ENCODE data around the gene NOL6. TPM values are rescaled to one million over a fixed set of nuclear protein-coding genes. Genes with fewer than 3 reads are reported as not detected.
"Not testable (repeated sequence)": the region's sequence is repeated elsewhere in the genome, so short reads cannot be mapped to it uniquely, and the experiment has no call there.

Gene NOL6
- total RNA-seq, 1 experiment from 2014 or later = 39.3 TPM

DNA sequence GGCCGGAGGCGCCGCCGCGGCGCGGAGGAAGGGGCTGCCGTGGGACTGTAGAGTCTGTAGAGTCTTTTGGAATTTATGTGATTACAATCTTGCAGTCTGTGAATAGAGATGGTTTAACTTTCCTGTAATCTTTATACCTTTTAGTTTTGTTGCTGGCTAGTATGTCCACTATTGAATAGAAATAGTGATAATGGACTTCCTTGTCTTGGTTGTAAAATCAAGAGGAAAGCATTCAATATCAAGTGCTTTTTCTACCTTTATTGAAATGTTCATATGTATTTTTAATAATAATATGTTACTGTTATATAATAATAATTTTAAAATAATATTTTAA, 37.4 kb upstream of the NOL6 start:
- BruUV-seq (replicated peaks); H3K9me3 Mint-ChIP-seq (ENCODE audit: low read depth, unreplicated experiment); intact Hi-C loops (cut with micrococcal nuclease; ENCODE audit: unreplicated experiment); H3K27me3 Mint-ChIP-seq (ENCODE audit: unreplicated experiment); DNase-seq: not testable (repeated sequence)
- H3K4me1 Mint-ChIP-seq (ENCODE audit: low read depth, unreplicated experiment) = peaks cover 15% of the 10 kb centered on the region
- peak overlapping the region; percentile 86 for H3K4me3 Mint-ChIP-seq (ENCODE audit: low read depth, unreplicated experiment)
- H3K36me3 Mint-ChIP-seq (ENCODE audit: insufficient read depth, unreplicated experiment) = peaks cover 19% of the 10 kb centered on the region
- CTCF ChIA-PET = interaction anchor here (1.1 kb wide), 1 partner anchor 37 kb away, joined by 5 read pairs; the partner anchor contains the start of gene NOL6
- peak overlapping the region; percentile 98 for H3K27ac Mint-ChIP-seq (ENCODE audit: unreplicated experiment)

DNA sequence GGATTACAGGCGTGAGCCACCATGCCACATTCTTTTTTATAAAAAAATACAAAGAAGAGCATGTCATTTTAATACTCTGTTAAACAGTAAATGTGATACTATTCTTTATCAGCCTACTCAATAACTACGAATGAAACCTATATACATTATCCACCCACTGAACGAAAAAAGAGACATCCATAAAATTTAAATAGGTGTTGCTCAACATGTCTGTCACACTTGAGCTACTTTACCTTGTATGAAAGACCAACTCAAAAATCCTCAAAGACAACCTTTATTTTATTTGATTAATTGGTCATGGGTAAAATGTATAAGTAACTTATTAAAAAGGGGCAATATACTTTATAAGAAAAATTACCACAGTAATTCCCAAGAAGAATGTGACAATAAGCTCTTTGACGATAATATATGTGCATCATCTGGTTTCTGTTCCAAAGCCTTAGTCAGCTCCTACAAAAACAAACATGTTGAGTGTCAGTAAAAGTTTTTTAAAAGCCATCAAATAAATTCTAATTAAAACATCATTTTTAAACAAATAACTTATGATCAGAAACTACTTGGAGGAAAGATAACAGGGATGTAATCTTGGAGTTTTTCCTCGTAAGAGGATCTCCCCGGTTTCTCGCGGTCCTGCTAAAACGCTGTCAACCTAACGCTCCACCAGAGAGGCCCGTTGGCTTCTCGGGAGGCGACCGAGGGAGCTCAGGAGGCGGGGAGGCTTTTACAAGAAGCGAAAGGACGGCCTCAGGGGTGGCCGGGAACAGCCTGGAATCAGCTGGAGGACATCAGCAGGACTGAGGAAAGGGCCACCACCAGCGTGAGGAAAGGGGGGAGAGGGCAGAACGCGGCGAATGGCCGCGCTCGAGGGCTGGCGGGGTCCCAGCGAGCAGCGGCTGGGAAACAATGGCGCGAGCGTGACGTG, 36.8 kb upstream of the NOL6 start:
- Mint-ChIP-seq H3K27ac (ENCODE audit: unreplicated experiment) (peak overlapping the region; percentile 98), H3K27me3 (ENCODE audit: unreplicated experiment) (no peaks in the 10 kb centered on the region), H3K4me1 (ENCODE audit: low read depth, unreplicated experiment) (peaks cover 21% of the 10 kb centered on the region), H3K4me3 (ENCODE audit: low read depth, unreplicated experiment) (peak overlapping the region; percentile 86), H3K9me3 (ENCODE audit: low read depth, unreplicated experiment) (peaks cover 4% of the 10 kb centered on the region), H3K36me3 (ENCODE audit: insufficient read depth, unreplicated experiment) (peaks cover 24% of the 10 kb centered on the region)
- CTCF ChIA-PET = interaction anchor here (0.6 to 1.1 kb wide), 4 partner anchors 14 to 246 kb away, joined by 3 to 5 read pairs (median 3); partner anchors contain the start of genes ANKRD18B, BAG1 and NOL6
- DNase-seq = peak; percentile 43
- BruUV-seq (replicated peaks) = TSS peak; percentile 69
- intact Hi-C loops (cut with micrococcal nuclease; ENCODE audit: unreplicated experiment) = no loop called here
- TF ChIP-seq, protein P1, sequence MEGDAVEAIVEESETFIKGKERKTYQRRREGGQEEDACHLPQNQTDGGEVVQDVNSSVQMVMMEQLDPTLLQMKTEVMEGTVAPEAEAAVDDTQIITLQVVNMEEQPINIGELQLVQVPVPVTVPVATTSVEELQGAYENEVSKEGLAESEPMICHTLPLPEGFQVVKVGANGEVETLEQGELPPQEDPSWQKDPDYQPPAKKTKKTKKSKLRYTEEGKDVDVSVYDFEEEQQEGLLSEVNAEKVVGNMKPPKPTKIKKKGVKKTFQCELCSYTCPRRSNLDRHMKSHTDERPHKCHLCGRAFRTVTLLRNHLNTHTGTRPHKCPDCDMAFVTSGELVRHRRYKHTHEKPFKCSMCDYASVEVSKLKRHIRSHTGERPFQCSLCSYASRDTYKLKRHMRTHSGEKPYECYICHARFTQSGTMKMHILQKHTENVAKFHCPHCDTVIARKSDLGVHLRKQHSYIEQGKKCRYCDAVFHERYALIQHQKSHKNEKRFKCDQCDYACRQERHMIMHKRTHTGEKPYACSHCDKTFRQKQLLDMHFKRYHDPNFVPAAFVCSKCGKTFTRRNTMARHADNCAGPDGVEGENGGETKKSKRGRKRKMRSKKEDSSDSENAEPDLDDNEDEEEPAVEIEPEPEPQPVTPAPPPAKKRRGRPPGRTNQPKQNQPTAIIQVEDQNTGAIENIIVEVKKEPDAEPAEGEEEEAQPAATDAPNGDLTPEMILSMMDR (IDR thresholded peaks at IDR 0.05; ENCODE audit: unreplicated experiment) = no peak

DNA sequence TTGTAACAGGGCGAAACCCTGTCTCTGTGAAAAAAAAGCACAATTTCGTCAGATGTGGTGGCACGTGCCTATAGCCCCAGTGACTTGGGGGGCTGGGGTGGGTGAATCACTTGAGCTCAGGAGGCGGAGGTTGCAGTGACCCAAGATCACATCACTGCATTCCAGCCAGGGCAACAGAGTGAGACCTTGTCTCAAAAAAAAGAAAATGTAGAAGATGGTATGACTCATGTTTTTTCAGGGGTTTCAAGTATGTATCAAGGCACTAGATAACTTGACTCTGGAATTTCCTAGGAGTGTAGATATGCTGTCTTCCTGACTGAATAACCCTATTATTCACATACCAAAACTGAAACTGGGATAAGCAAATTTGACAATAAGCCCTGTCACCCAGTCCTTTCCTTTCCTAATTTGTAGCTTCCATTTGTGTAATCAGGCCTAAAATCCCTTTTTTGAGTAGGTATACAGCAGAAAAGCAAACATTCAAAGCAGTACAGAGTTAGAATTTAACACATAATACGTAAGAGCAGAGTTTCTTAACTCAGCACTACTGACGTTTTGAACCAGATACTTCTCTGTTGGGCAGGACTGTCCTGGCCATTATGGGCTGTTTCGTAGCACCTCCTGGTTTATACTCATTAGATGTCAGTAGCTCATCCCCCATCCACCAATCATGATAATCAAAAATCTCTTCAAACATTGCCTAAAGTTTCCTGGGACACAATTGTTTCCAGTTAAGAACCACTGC, 33.1 kb upstream of the NOL6 start:
- Mint-ChIP-seq H3K9me3 (ENCODE audit: low read depth, unreplicated experiment) (no peaks in the 10 kb centered on the region), H3K4me3 (ENCODE audit: low read depth, unreplicated experiment) (peak overlapping the region; percentile 32), H3K27ac (ENCODE audit: unreplicated experiment) (peak overlapping the region; percentile 98), H3K27me3 (ENCODE audit: unreplicated experiment) (no peaks in the 10 kb centered on the region), H3K4me1 (ENCODE audit: low read depth, unreplicated experiment) (peaks cover 21% of the 10 kb centered on the region), H3K36me3 (ENCODE audit: insufficient read depth, unreplicated experiment) (peaks cover 24% of the 10 kb centered on the region)
- BruUV-seq (replicated peaks) = no TSS peak
- DNase-seq = peak; percentile 82
- TF ChIP-seq, protein P1 (IDR thresholded peaks at IDR 0.05; ENCODE audit: unreplicated experiment) = no peak
- intact Hi-C loops (cut with micrococcal nuclease; ENCODE audit: unreplicated experiment) = loop anchor here (5.0 kb wide), 1 partner anchor 34 kb away; the partner anchor contains the start of gene NOL6
- CTCF ChIA-PET = interaction anchor here (0.6 to 1.0 kb wide), 3 partner anchors 12 to 75 kb away, joined by 3 to 4 read pairs (median 3); partner anchors contain the start of gene ANKRD18B

DNA sequence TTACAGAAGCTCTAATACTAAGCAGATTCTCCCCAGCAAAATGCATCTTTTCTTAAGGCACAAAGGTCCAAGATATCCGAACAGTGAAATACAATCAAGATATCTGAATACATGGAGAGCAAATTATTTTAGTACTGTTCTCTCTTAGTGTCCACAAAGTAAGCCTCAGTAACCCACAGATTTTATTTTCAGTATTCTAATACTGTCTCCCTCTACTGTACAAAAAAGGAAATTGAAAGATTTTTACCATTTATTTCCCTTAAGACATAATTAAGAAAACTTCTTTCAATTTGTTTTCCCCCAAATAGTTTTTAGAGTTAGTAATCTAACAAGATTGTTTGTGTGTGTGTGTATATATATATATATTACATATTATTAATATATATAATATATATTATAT, 24.7 kb upstream of the NOL6 start:
- intact Hi-C loops (cut with micrococcal nuclease; ENCODE audit: unreplicated experiment) = no loop called here
- BruUV-seq (replicated peaks) = no TSS peak
- peaks cover 16% of the 10 kb centered on the region for H3K4me1 Mint-ChIP-seq (ENCODE audit: low read depth, unreplicated experiment)
- CTCF ChIA-PET = no interaction called here
- no peaks in the 10 kb centered on the region for H3K9me3 Mint-ChIP-seq (ENCODE audit: low read depth, unreplicated experiment)
- H3K4me3 Mint-ChIP-seq (ENCODE audit: low read depth, unreplicated experiment) = no peak overlapping the region
- no peak for DNase-seq
- H3K27me3 Mint-ChIP-seq (ENCODE audit: unreplicated experiment) = no peaks in the 10 kb centered on the region
- H3K27ac Mint-ChIP-seq (ENCODE audit: unreplicated experiment) = no peak overlapping the region
- H3K36me3 Mint-ChIP-seq (ENCODE audit: insufficient read depth, unreplicated experiment) = peaks cover 4% of the 10 kb centered on the region
- TF ChIP-seq, protein P1 (IDR thresholded peaks at IDR 0.05; ENCODE audit: unreplicated experiment) = no peak

DNA sequence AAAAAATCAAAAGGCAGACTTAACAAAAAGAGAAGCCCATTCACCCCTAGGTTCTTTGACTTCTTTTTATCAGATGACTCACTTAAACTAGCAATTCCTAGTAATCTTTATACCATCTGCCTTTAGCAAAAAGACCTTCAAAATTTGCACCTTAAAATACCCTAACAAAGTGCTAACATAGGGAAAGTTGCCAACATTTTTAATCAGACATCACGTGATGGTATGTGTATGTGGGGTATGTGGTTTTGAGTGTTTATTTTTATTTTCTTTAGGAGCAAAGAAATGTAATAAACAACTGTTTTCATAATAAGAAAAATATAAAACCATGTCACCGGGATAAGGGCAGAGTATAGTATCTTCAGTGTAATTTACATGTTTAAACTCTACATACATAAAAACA, 20.1 kb upstream of the NOL6 start:
- DNase-seq; BruUV-seq (replicated peaks); CTCF ChIA-PET; H3K36me3 Mint-ChIP-seq (ENCODE audit: insufficient read depth, unreplicated experiment); H3K4me3 Mint-ChIP-seq (ENCODE audit: low read depth, unreplicated experiment); H3K27me3 Mint-ChIP-seq (ENCODE audit: unreplicated experiment); intact Hi-C loops (cut with micrococcal nuclease; ENCODE audit: unreplicated experiment); H3K9me3 Mint-ChIP-seq (ENCODE audit: low read depth, unreplicated experiment): not testable (repeated sequence)
- Mint-ChIP-seq H3K4me1 (ENCODE audit: low read depth, unreplicated experiment) (peaks cover 22% of the 10 kb centered on the region), H3K27ac (ENCODE audit: unreplicated experiment) (peak overlapping the region; percentile 60)
